HCT116 (cell line): Measurements from ENCODE around the gene TBCD. TPM values are rescaled to one million over a fixed set of nuclear protein-coding genes. Genes with fewer than 3 reads are reported as not detected.

Experiments used
- ATAC-seq: fragments of 200-7000 bp; cut with Tn5 transposase; 2 replicates; pipeline ENCODE4 v1.9.1; 2020; ENCODE audit warnings: mild to moderate bottlenecking, moderate library complexity
- BruUV-seq: library from RNA; stranded (reverse); fragments of 400-500 nt; replicated peaks from 2 replicates; lab custom pipeline; 2021; lab: Mats Ljungman, UMichigan
- CTCF ChIA-PET: fragments of 300-600 bp; sonication (Branson Sonifier 250); formaldehyde crosslinking; loops from one replicate; lab custom pipeline; 2021; ENCODE audit warnings: antibody characterized with exemption; lab: Charles Lee
- POLR2A ChIA-PET: fragments of 300-600, 350-600 bp; sonication (Branson Sonifier 250); formaldehyde crosslinking; loops from one replicate; lab custom pipeline; 2021; ENCODE audit warnings: antibody characterized with exemption; lab: Charles Lee
- RAD21 ChIA-PET, 2 experiments: fragments of 300-600 bp; sonication (Branson Sonifier 250); formaldehyde crosslinking; loops; one replicate each; lab custom pipeline; 2023; ENCODE audit warnings: low total read pairs in 2 of 2; ENCODE audit not compliant: uncharacterized antibody in 2 of 2, unreplicated experiment in 2 of 2, low non-redundant PET in 1 of 2; lab: Charles Lee
- DNase-seq: peaks from one replicate; pipeline ENCODE4 v3.0.0-alpha.2; 2010; ENCODE audit warnings: low read depth, low spot score
- H2AFZ ChIP-seq: fragments of 200-600 bp; shearing (Covaris generic), sonication (generic); 2 replicates; pipeline ENCODE4 v1.6.1; 2017; ENCODE audit warnings: low read depth, mixed run types, mixed read lengths, antibody characterized with exemption, low read length; ENCODE audit not compliant: poor library complexity, severe bottlenecking
- H3K27ac ChIP-seq: 2 replicates; pipeline ENCODE4 v1.5.1; 2012; ENCODE audit warnings: low read depth, low read length
- H3K27me3 ChIP-seq: fragments of 200-600 bp; sonication (generic); 2 replicates; pipeline ENCODE4 v1.6.1; 2016; ENCODE audit warnings: mixed run types, low read length, mixed read lengths; ENCODE audit not compliant: insufficient read depth
- H3K36me3 ChIP-seq, 2 experiments: fragments of 200-500 bp in 1 of 2; fragments of 200-600 bp in 1 of 2; sonication (Bioruptor generic) in 1 of 2; sonication (generic) in 1 of 2; 2 replicates each; pipeline versions ENCODE4 v1.5.1 to v1.6.1; 2014 to 2016; ENCODE audit warnings: low read length in 2 of 2, inconsistent platforms in 1 of 2, mixed read lengths in 1 of 2, mixed run types in 1 of 2; ENCODE audit not compliant: insufficient read depth in 2 of 2, control insufficient read depth in 1 of 2
- H3K4me1 ChIP-seq, 2 experiments: fragments of 200-600 bp in 1 of 2; sonication (generic) in 1 of 2; 2 replicates each; pipeline versions ENCODE4 v1.5.1 to v1.6.1; 2012 to 2017; ENCODE audit warnings: low read length in 2 of 2, inconsistent platforms in 1 of 2, mild to moderate bottlenecking in 1 of 2, mixed read lengths in 1 of 2, mixed run types in 1 of 2, moderate library complexity in 1 of 2; ENCODE audit not compliant: insufficient read depth in 2 of 2, control insufficient read depth in 1 of 2
- H3K4me2 ChIP-seq: fragments of 200-600 bp; sonication (generic); 2 replicates; pipeline ENCODE4 v1.6.1; 2017; ENCODE audit warnings: mixed run types, low read length, mixed read lengths
- H3K4me3 ChIP-seq, 2 experiments: fragments of 200-600 bp in 1 of 2; sonication (generic) in 1 of 2; replicated peaks in 1 of 2; 2 replicates each; pipeline ENCODE4 v1.5.1; 2011 to 2016; ENCODE audit warnings: low read length in 2 of 2, control low read depth in 1 of 2, low read depth in 1 of 2, mild to moderate bottlenecking in 1 of 2, mixed read lengths in 1 of 2, mixed run types in 1 of 2
- H3K79me2 ChIP-seq: fragments of 200-600 bp; sonication (generic); 2 replicates; pipeline ENCODE4 v1.6.1; 2017; ENCODE audit warnings: mild to moderate bottlenecking, mixed run types, low read length, moderate library complexity, mixed read lengths; ENCODE audit not compliant: insufficient read depth
- H3K9ac ChIP-seq: fragments of 200-600 bp; sonication (generic); 2 replicates; pipeline ENCODE4 v1.6.1; 2016; ENCODE audit warnings: low read length, mixed read lengths
- H3K9me2 ChIP-seq: fragments of 200-600 bp; sonication (generic), shearing (Covaris generic); 2 replicates; pipeline ENCODE4 v1.6.1; 2017; ENCODE audit warnings: mixed run types, mild to moderate bottlenecking, moderate library complexity; ENCODE audit not compliant: insufficient read depth
- H3K9me3 ChIP-seq, 2 experiments: fragments of 200-500 bp in 1 of 2; fragments of 200-600 bp in 1 of 2; sonication (Bioruptor generic) in 1 of 2; sonication (generic) in 1 of 2; 2 replicates each; pipeline ENCODE4 v1.6.1; 2014 to 2017; ENCODE audit warnings: low read length in 2 of 2, mixed read lengths in 2 of 2, inconsistent platforms in 1 of 2, low read depth in 1 of 2, mild to moderate bottlenecking in 1 of 2, mixed run types in 1 of 2, moderate library complexity in 1 of 2; ENCODE audit not compliant: control insufficient read depth in 1 of 2, insufficient read depth in 1 of 2
- H4K20me1 ChIP-seq: fragments of 200-600 bp; sonication (generic), shearing (Covaris generic); 2 replicates; pipeline ENCODE4 v1.6.1; 2017; ENCODE audit warnings: mixed run types, mild to moderate bottlenecking, moderate library complexity; ENCODE audit not compliant: insufficient read depth
- CBX3 ChIP-seq: IDR thresholded peaks from 2 replicates; pipeline ENCODE4 v1.6.1; 2012; ENCODE audit warnings: low read depth
- CEBPB ChIP-seq: IDR thresholded peaks from 2 replicates; pipeline ENCODE4 v1.6.1; 2012; ENCODE audit warnings: low read depth
- CTCF ChIP-seq, 3 experiments: fragments of 200-600 bp in 1 of 3; sonication (generic) in 1 of 3; IDR thresholded peaks in 2 of 3; conservative IDR thresholded peaks in 1 of 3; 2 replicates each; pipeline ENCODE4 v1.5.1; 2012 to 2017; ENCODE audit warnings: low read depth in 2 of 3, low read length in 2 of 3, antibody characterized with exemption in 1 of 3, borderline replicate concordance in 1 of 3, control low read depth in 1 of 3, mild to moderate bottlenecking in 1 of 3, mixed read lengths in 1 of 3, mixed run types in 1 of 3, moderate library complexity in 1 of 3; ENCODE audit not compliant: insufficient read depth in 1 of 3
- EGR1 ChIP-seq: IDR thresholded peaks from 2 replicates; pipeline ENCODE4 v1.6.1; 2012; ENCODE audit warnings: low read depth
- ELF1 ChIP-seq: IDR thresholded peaks from 2 replicates; pipeline ENCODE4 v1.6.1; 2012; ENCODE audit warnings: low read depth, borderline replicate concordance
- EZH2 ChIP-seq: fragments of 200-600 bp; sonication (generic); IDR thresholded peaks from 2 replicates; pipeline ENCODE4 v1.6.1; 2017; ENCODE audit warnings: antibody characterized with exemption, mixed run types
- EZH2phosphoT487 ChIP-seq: fragments of 200-600 bp; IDR thresholded peaks from 2 replicates; pipeline ENCODE4 v1.6.1; 2018; ENCODE audit warnings: antibody characterized with exemption, borderline replicate concordance
- FOSL1 ChIP-seq: IDR thresholded peaks from 2 replicates; pipeline ENCODE4 v1.6.1; 2012; ENCODE audit warnings: low read depth
- POLR2A ChIP-seq: IDR thresholded peaks from 2 replicates; pipeline ENCODE4 v1.7.0; 2011; ENCODE audit warnings: borderline replicate concordance; ENCODE audit not compliant: insufficient read depth, insufficient read length; ENCODE audit errors: extremely low read depth
- POLR2AphosphoS5 ChIP-seq: IDR thresholded peaks from 2 replicates; pipeline ENCODE4 v1.6.1; 2011; ENCODE audit warnings: mild to moderate bottlenecking, low read depth, low read length, moderate library complexity
- RAD21 ChIP-seq: IDR thresholded peaks from 2 replicates; pipeline ENCODE4 v1.6.1; 2012; ENCODE audit warnings: low read depth, mild to moderate bottlenecking
- REST ChIP-seq: IDR thresholded peaks from 2 replicates; pipeline ENCODE4 v1.6.1; 2012; ENCODE audit warnings: low read depth
- SIN3A ChIP-seq: IDR thresholded peaks from 2 replicates; pipeline ENCODE4 v1.6.1; 2012; ENCODE audit warnings: low read depth
- SP1 ChIP-seq: IDR thresholded peaks from 2 replicates; pipeline ENCODE4 v1.6.1; 2012; ENCODE audit warnings: low read depth
- SRF ChIP-seq: IDR thresholded peaks from 2 replicates; pipeline ENCODE4 v1.6.1; 2012; ENCODE audit warnings: low read depth
- TCF7L2 ChIP-seq: IDR thresholded peaks from 2 replicates; pipeline ENCODE4 v1.7.0; 2011; ENCODE audit warnings: borderline replicate concordance, inconsistent platforms; ENCODE audit not compliant: insufficient read depth, insufficient read length; ENCODE audit errors: extremely low read depth
- YY1 ChIP-seq: IDR thresholded peaks from 2 replicates; pipeline ENCODE4 v1.6.1; 2011; ENCODE audit warnings: low read length, low read depth, moderate library complexity, mild to moderate bottlenecking; ENCODE audit not compliant: insufficient replicate concordance; ENCODE audit errors: extremely low read depth
- ZBTB33 ChIP-seq: IDR thresholded peaks from 2 replicates; pipeline ENCODE4 v1.6.1; 2011; ENCODE audit warnings: mild to moderate bottlenecking, low read length, moderate library complexity; ENCODE audit not compliant: insufficient replicate concordance; ENCODE audit errors: extremely low read depth
- ZFX ChIP-seq: fragments of 450-650 bp; IDR thresholded peaks from 2 replicates; pipeline ENCODE4 v1.6.1; 2017
- ZNF274 ChIP-seq: fragments of 200-500 bp; sonication (Bioruptor generic); IDR thresholded peaks from 2 replicates; pipeline ENCODE4 v1.6.1; 2014; ENCODE audit warnings: mild to moderate bottlenecking, low read depth, low read length, inconsistent platforms
- intact Hi-C: fragments of 100-400 bp; cut with micrococcal nuclease; formaldehyde crosslinking; loops from 2 replicates; pipeline ENCODE4 v1.10.0; 2022
- total RNA-seq: library from RNA; stranded (reverse); gene quantifications from one replicate; pipeline ENCODE4 v1.2.1, GENCODE V29; 2021; ENCODE audit not compliant: unreplicated experiment

The TBCD gene
- total RNA-seq, 1 experiment from 2014 or later: 152 TPM

GRCh38 chr17:82854226-82854625 is 102.4 kb downstream of the TBCD start:
- ChIA-PET RAD21 (no interaction called here), POLR2A (no interaction called here), CTCF (no interaction called here)
- BruUV-seq: no TSS peak
- H3K4me1 ChIP-seq: peaks cover 23 to 40% of the 10 kb centered on the region in 2 experiments
- H3K9me2 ChIP-seq: no peaks in the 10 kb centered on the region
- H3K27ac ChIP-seq: no peak overlapping the region
- ATAC-seq: no peak
- TF ChIP-seq SRF (no peak), EGR1 (no peak), FOSL1 (no peak), EZH2 (no peak), YY1 (no peak), EZH2phosphoT487 (no peak), POLR2AphosphoS5 (no peak), ZBTB33 (no peak), TCF7L2 (no peak), CBX3 (no peak), ELF1 (no peak), ZNF274 (no peak), CEBPB (no peak), SIN3A (no peak), ZFX (no peak), CTCF (IDR thresholded peaks at IDR 0.05 in 2 of 3, conservative IDR thresholded peaks at IDR 0.05 in 1 of 3; ENCODE audit: borderline replicate concordance in 1 of 3, insufficient read depth in 1 of 3, low read depth in 2 of 3, low read length in 2 of 3) (no peak), RAD21 (no peak), POLR2A (no peak), REST (no peak), SP1 (no peak)
- H3K36me3 ChIP-seq: peaks cover 0 to 8% of the 10 kb centered on the region in 2 experiments; a peak in 3 of 4 replicates
- H3K79me2 ChIP-seq: peaks cover 16% of the 10 kb centered on the region
- H3K4me3 ChIP-seq: no peak overlapping the region
- no peak for DNase-seq
- no peaks in the 10 kb centered on the region for H4K20me1 ChIP-seq
- H3K27me3 ChIP-seq: no peaks in the 10 kb centered on the region
- H3K9ac ChIP-seq: no peak overlapping the region
- H3K9me3 ChIP-seq: no peaks in the 10 kb centered on the region
- intact Hi-C loops: no loop called here
- no peak overlapping the region for H2AFZ ChIP-seq
- H3K4me2 ChIP-seq: no peak overlapping the region
